GM23248 (cell line): ENCODE measurements around the gene MAGEL2.

ENCODE experiments used
- EZH2 ChIP-seq: fragments of 200-600 bp; sonication (generic); IDR thresholded peaks from 2 replicates; pipeline ENCODE4 v1.6.1; 2018; ENCODE audit warnings: antibody characterized with exemption, mild to moderate bottlenecking; ENCODE audit not compliant: insufficient read depth, poor library complexity, severe bottlenecking
- EZH2phosphoT487 ChIP-seq: fragments of 200-600 bp; sonication (generic); IDR thresholded peaks from 2 replicates; pipeline ENCODE4 v1.6.1; 2018; ENCODE audit warnings: antibody characterized with exemption, moderate library complexity, mild to moderate bottlenecking, low read depth; ENCODE audit not compliant: insufficient read depth

GRCh38 chr15:23628612-23629233, 18.9 kb downstream of the MAGEL2 start:
- TF ChIP-seq EZH2 (no peak), EZH2phosphoT487 (no peak)
